GM12873 (cell line): ENCODE data around the gene LIPT1.

Experiments
- CTCF ChIP-seq: IDR thresholded peaks from 2 replicates; pipeline ENCODE4 v1.5.1; 2012; ENCODE audit warnings: low read depth, mild to moderate bottlenecking, moderate library complexity, low read length, control low read depth; ENCODE audit not compliant: insufficient read depth; ENCODE audit errors: missing control alignments

Gene LIPT1

GRCh38 chr2:99200076-99200800 is 45.5 kb downstream of the LIPT1 start:
- TF ChIP-seq CTCF: no peak

GRCh38 chr2:99201959-99202678 is 47.4 kb downstream of the LIPT1 start:
- peak; percentile 33 for TF ChIP-seq CTCF

- no peak for TF ChIP-seq CTCF
Measured at GRCh38 chr2:99205491-99205890, 50.7 kb downstream of the LIPT1 start.
